HepG2 (cell line): Measurements from ENCODE around the gene HOMEZ. TPM values are rescaled to one million over a fixed set of nuclear protein-coding genes. Genes with fewer than 3 reads are reported as not detected.

Source experiments
- DNMT3B ChIP-seq: conservative IDR thresholded peaks from 2 replicates; pipeline ENCODE4 v1.6.1; 2016; ENCODE audit warnings: missing biosample characterization, control low read depth
- GTF2F1 ChIP-seq: fragments of 150-350 bp; IDR thresholded peaks from 2 replicates; pipeline ENCODE4 v1.6.1; 2014; ENCODE audit warnings: low read length
- HNF1A ChIP-seq, 2 experiments: sonication (generic) in 1 of 2; formaldehyde crosslinking in 1 of 2; IDR thresholded peaks; 2 replicates each; pipeline versions ENCODE4 v1.4.0 to v1.6.1; 2016 to 2020; ENCODE audit warnings: borderline replicate concordance in 1 of 2, low read depth in 1 of 2, mild to moderate bottlenecking in 1 of 2, missing genetic modification reagents in 1 of 2
- MEIS2 ChIP-seq: sonication (generic); formaldehyde crosslinking; IDR thresholded peaks from 2 replicates; pipeline ENCODE4 v1.9.0; 2021; ENCODE audit warnings: mild to moderate bottlenecking, missing genetic modification reagents
- NCOA2 ChIP-seq: sonication (generic); formaldehyde crosslinking; IDR thresholded peaks from 2 replicates; pipeline ENCODE4 v1.8.0; 2022; ENCODE audit warnings: inconsistent platforms
- NCOR1 ChIP-seq: fragments of 200-600 bp; sonication (generic); IDR thresholded peaks from 2 replicates; pipeline ENCODE4 v1.7.0; 2017; ENCODE audit warnings: antibody characterized with exemption, low read length, borderline replicate concordance
- PCBP1 ChIP-seq: fragments of 200-400 bp; formaldehyde crosslinking; IDR thresholded peaks from 2 replicates; pipeline ENCODE4 v1.6.1; 2017; ENCODE audit warnings: mild to moderate bottlenecking, low read depth, low read length, borderline replicate concordance
- PPARG ChIP-seq: conservative IDR thresholded peaks from 2 replicates; pipeline ENCODE4 v1.6.1; 2016; ENCODE audit warnings: missing biosample characterization, missing genetic modification reagents
- XBP1 ChIP-seq: sonication (generic); formaldehyde crosslinking; IDR thresholded peaks from 2 replicates; pipeline ENCODE4 v1.5.0; 2020; ENCODE audit warnings: missing genetic modification reagents
- YEATS2 ChIP-seq: sonication (generic); formaldehyde crosslinking; IDR thresholded peaks from 2 replicates; pipeline ENCODE4 v1.4.0; 2020; ENCODE audit warnings: missing genetic modification reagents, borderline replicate concordance
- YY1 ChIP-seq: IDR thresholded peaks from 2 replicates; pipeline ENCODE4 v1.6.1; 2011; ENCODE audit warnings: low read length, low read depth, moderate library complexity, mild to moderate bottlenecking; ENCODE audit not compliant: insufficient read depth, insufficient replicate concordance
- ZBTB44 ChIP-seq: sonication (generic); formaldehyde crosslinking; IDR thresholded peaks from 2 replicates; pipeline ENCODE4 v1.4.0; 2020; ENCODE audit warnings: missing genetic modification reagents
- ZNF878 ChIP-seq: sonication (generic); formaldehyde crosslinking; IDR thresholded peaks from 2 replicates; pipeline ENCODE4 v1.8.1; 2023; ENCODE audit warnings: mild to moderate bottlenecking, missing genetic modification reagents, moderate library complexity
- ZZZ3 ChIP-seq: sonication (generic); formaldehyde crosslinking; IDR thresholded peaks from 2 replicates; pipeline ENCODE4 v1.4.0; 2020; ENCODE audit warnings: missing genetic modification reagents, mild to moderate bottlenecking, borderline replicate concordance
- polyA plus RNA-seq, 8 experiments: library from polyadenylated mRNA; depleted of rRNA in 3 of 8; stranded (reverse) in 7 of 8; unstranded in 1 of 8; fragments of >200 nt; fragmentation: Illumina TruSeq in 4 of 8; extraction: Trizol in 4 of 8; gene quantifications; 2 replicates each; pipeline versions ENCODE4 v1.2.1 to v1.2.3, GENCODE V29; 2011 to 2016; ENCODE audit warnings: low read depth in 4 of 8, missing spikeins in 1 of 8, mixed read lengths in 1 of 8; ENCODE audit not compliant: insufficient read depth in 1 of 8
- total RNA-seq, 5 experiments: library from RNA; depleted of rRNA; stranded (reverse); fragments of >200 nt; fragmentation: Illumina TruSeq; extraction: Trizol; gene quantifications; 2 replicates each; pipeline ENCODE4 v1.2.3, GENCODE V29; 2016; ENCODE audit warnings: low read depth in 1 of 5
- TF ChIP-seq, protein P1 (sequence below): sonication (generic); formaldehyde crosslinking; IDR thresholded peaks from 2 replicates; pipeline ENCODE4 v1.8.0; 2022; ENCODE audit warnings: low read depth, missing genetic modification reagents
- TF ChIP-seq, protein P2 (sequence below): sonication (generic); formaldehyde crosslinking; IDR thresholded peaks from 2 replicates; pipeline ENCODE4 v1.8.0; 2022; ENCODE audit warnings: mild to moderate bottlenecking, missing genetic modification reagents; ENCODE audit not compliant: insufficient replicate concordance

The HOMEZ gene
- total and polyA plus RNA-seq, 2 of the 13 experiments (the other 11 are each of a cell fraction or from before 2014, with no cell fraction given): 14.5 to 31.8 TPM

DNA sequence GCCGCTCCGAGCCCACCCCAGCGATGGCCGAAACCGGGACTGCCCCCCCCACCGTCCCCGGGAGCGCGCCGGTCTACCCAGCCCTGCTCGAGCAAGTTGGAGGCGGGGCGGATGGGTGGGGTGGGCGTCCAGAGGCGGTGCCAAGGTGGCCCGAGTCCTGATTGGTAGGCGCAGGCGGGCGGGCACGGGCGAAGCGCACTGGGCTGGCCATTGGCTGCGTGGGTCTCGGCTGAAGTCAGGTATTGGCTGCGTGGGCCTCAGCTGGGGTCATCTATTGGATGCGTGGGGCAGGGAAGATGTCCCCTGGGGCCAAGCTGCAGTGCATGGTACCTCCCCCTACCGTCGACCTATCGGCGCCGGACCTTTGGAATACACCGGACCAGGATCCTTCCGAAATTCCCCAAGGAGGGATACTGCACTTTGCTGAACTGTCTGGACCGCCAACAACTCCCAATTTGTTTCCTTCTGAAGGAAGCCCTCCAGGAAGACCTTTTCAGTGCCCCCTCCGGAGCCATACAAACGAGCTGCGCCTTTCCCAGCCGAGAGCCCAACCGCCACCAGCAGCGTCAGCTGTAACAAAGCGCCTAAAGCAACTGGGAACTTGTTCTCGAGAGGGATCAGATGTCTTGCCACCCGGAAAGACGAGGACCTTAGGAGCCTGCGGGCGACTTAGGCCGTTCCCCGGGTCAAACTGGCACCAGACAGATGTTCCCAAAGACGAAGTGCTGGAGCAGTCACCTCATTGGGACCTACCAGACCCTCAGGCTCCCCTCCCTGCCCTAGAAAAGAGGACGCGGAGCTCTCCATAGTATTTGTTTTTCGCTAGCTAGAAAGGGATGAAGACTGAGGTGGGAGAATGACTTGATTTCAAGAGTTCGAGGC is at the start of gene HOMEZ (continued):
- TF ChIP-seq HNF1A (IDR thresholded peaks at IDR 0.05; ENCODE audit: low read depth): 0 out of 2 replicates have a peak, but pooled peaks have one; percentile 22
- peak; percentile 66 for TF ChIP-seq HNF1A (CRISPR knock-in tag; IDR thresholded peaks at IDR 0.05; ENCODE audit: borderline replicate concordance)
- peak; percentile 32; the same call in 1 of the 2 replicates for TF ChIP-seq ZZZ3 (CRISPR knock-in tag)
- TF ChIP-seq GTF2F1: 0 out of 2 replicates have a peak, but pooled peaks have one; percentile 43
- TF ChIP-seq NCOA2 (CRISPR knock-in tag): peak; percentile 7; the same call in 1 of the 2 replicates
- TF ChIP-seq ZBTB44 (CRISPR knock-in tag): peak; percentile 19; the same call in 1 of the 2 replicates
- TF ChIP-seq NCOR1: peak; percentile 42; the same call in 1 of the 2 replicates
- peak; percentile 99 for TF ChIP-seq PCBP1
- TF ChIP-seq, protein P1, sequence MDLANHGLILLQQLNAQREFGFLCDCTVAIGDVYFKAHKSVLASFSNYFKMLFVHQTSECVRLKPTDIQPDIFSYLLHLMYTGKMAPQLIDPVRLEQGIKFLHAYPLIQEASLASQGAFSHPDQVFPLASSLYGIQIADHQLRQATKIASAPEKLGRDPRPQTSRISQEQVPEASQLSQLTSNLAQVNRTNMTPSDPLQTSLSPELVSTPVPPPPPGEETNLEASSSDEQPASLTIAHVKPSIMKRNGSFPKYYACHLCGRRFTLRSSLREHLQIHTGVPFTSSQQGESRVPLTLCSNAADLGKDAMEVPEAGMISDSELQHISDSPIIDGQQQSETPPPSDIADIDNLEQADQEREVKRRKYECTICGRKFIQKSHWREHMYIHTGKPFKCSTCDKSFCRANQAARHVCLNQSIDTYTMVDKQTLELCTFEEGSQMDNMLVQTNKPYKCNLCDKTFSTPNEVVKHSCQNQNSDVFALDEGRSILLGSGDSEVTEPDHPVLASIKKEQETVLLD: peak; percentile 99
- 0 out of 2 replicates have a peak, but pooled peaks have one; percentile 32 for TF ChIP-seq ZNF878 (CRISPR knock-in tag)
- peak; percentile 56 for TF ChIP-seq PPARG (CRISPR knock-in tag)
- peak; percentile 63 for TF ChIP-seq MEIS2 (CRISPR knock-in tag)
- peak; percentile 84 for TF ChIP-seq YY1
- TF ChIP-seq XBP1: no peak
- peak; percentile 81; the same call in 1 of the 2 replicates for TF ChIP-seq YEATS2 (CRISPR knock-in tag)
- peak; percentile 81; the same call in 1 of the 2 replicates for TF ChIP-seq DNMT3B (CRISPR knock-in tag)
- TF ChIP-seq, protein P2, sequence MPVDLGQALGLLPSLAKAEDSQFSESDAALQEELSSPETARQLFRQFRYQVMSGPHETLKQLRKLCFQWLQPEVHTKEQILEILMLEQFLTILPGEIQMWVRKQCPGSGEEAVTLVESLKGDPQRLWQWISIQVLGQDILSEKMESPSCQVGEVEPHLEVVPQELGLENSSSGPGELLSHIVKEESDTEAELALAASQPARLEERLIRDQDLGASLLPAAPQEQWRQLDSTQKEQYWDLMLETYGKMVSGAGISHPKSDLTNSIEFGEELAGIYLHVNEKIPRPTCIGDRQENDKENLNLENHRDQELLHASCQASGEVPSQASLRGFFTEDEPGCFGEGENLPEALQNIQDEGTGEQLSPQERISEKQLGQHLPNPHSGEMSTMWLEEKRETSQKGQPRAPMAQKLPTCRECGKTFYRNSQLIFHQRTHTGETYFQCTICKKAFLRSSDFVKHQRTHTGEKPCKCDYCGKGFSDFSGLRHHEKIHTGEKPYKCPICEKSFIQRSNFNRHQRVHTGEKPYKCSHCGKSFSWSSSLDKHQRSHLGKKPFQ (CRISPR knock-in tag): peak; percentile 51
